VCaP (cell line): ENCODE results near the gene WFIKKN2.

Experiments
- H3K27ac ChIP-seq: fragments of 450-650 bp; 2 replicates; pipeline ENCODE4 v1.5.1; 2017
- CTCF ChIP-seq: fragments of 450-650 bp; conservative IDR thresholded peaks from 2 replicates; pipeline ENCODE4 v1.5.1; 2017; ENCODE audit warnings: mild to moderate bottlenecking, moderate library complexity

WFIKKN2 gene

GRCh38 chr17:50887705-50888245, 52.4 kb downstream of the WFIKKN2 start:
- H3K27ac ChIP-seq: no peak overlapping the region
- no peak for TF ChIP-seq CTCF

GRCh38 chr17:50889528-50890118, 54.2 kb downstream of the WFIKKN2 start:
- TF ChIP-seq CTCF: 0 out of 2 replicates have a peak, but pooled peaks have one; percentile 6
- H3K27ac ChIP-seq: no peak overlapping the region

- no peak for TF ChIP-seq CTCF
- no peak overlapping the region for H3K27ac ChIP-seq
Measured at GRCh38 chr17:50890675-50891516, 55.5 kb downstream of the WFIKKN2 start.

GRCh38 chr17:50891577-50891989, 56.2 kb downstream of the WFIKKN2 start:
- no peak overlapping the region for H3K27ac ChIP-seq
- TF ChIP-seq CTCF: no peak
